NOMO-1 treated with DMSO at 0.1 percent for 48 hours (cell line): Measurements from ENCODE around the gene C19orf73.

Experiments
- DNase-seq: peaks from one replicate; lab custom pipeline; 2025; ENCODE audit not compliant: unreplicated experiment; lab: John Stamatoyannopoulos, UW

C19orf73 gene, protein sequence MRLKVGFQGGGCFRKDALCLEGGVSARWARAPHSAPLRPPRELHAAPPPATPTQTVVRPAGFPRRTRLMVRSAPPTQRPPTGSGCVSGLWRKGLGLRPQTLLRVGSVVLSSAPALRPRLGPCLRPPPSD

GRCh38 chr19:49118565-49119410 is at the start of gene C19orf73:
TSS of gene C19orf73 (minus strand) at chr19:49119143. CDS start at chr19:49119022, 121 bp downstream.
- peak; percentile 93 for DNase-seq

DNA sequence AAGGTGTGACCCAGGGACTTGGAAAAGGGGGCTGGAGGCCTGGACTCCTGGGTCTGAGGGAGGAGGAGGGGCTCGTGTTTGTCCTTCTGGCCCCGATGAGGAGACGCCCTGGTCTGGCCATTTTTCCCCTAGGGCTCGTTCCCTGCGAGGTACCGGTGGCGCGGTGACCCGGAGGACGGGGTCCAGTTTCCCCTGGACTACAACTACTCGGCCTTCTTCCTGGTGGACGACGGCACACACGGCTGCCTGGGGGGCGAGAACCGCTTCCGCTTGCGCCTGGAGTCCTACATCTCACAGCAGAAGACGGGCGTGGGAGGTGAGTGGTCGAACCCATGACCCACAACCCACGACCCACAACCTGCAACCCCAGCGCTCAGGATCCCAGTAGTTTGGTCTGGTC is 49.5 kb upstream of the C19orf73 start:
- DNase-seq = no peak

DNA sequence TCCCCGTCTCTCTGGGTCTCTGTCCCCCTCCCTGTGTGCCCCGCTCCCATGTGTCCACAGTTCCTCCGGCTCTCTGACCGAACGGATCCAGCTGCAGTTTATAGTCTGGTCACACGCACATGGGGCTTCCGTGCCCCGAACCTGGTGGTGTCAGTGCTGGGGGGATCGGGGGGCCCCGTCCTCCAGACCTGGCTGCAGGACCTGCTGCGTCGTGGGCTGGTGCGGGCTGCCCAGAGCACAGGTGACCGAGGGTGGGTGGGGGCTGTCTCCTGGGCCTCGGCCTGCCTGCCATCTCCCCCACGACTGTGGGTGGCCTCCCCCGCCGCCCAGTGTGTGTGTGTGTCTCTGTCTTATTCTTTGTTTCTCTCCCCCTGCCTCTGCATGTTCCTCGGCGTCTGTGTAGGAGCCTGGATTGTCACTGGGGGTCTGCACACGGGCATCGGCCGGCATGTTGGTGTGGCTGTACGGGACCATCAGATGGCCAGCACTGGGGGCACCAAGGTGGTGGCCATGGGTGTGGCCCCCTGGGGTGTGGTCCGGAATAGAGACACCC is 49.0 kb upstream of the C19orf73 start:
- DNase-seq = no peak

DNA sequence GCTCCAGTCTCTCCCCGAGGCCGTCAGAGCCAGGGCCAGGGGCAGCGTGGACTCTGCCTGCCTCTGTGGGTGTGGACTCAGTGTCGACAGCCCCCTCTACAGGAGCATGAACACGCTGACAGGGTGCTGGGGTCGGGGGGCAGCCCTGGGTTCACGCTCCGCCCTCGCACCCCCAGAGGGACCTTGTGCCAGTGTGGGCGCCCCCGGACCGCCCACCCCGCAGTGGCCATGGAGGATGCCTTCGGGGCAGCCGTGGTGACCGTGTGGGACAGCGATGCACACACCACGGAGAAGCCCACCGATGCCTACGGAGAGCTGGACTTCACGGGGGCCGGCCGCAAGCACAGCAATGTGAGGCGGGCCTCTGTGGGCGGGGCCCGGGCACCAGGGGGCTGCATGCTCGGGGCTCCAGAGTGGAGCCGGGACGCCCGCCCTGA is 46.9 kb upstream of the C19orf73 start:
- no peak for DNase-seq

DNA sequence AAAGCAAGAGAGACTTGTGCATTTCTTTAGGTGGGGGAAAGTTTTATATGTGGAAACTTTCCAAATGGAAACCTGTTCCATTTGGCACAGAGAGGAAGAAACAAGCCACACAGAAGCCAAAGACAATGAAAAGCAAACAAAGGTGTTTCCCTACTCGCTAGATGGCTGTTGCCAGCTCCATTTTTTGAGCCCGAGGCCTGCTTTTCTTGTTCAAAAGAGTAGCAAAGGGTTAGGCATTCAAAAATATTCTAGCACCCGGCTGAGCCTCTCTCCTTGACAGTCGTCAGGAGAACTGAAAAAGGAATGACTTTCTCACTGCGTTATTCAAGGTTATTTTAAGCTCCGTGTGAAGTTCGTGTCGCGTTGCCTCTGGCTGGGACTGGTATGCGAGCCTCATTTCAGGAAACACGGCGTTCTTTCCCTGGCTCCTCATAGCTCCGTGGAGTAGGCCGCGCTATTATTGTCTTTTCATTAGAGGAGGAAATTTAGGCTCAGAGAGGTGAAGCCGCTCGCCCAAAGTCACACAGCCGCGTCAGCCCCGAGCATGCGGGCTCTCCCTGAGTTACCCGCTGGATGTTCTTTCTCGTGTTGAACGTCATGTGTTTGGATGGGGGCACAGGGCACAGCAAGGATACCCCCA is 46.3 kb upstream of the C19orf73 start:
- DNase-seq = no peak

GRCh38 chr19:49161987-49162386 is 43.0 kb upstream of the C19orf73 start:
- no peak for DNase-seq

DNA sequence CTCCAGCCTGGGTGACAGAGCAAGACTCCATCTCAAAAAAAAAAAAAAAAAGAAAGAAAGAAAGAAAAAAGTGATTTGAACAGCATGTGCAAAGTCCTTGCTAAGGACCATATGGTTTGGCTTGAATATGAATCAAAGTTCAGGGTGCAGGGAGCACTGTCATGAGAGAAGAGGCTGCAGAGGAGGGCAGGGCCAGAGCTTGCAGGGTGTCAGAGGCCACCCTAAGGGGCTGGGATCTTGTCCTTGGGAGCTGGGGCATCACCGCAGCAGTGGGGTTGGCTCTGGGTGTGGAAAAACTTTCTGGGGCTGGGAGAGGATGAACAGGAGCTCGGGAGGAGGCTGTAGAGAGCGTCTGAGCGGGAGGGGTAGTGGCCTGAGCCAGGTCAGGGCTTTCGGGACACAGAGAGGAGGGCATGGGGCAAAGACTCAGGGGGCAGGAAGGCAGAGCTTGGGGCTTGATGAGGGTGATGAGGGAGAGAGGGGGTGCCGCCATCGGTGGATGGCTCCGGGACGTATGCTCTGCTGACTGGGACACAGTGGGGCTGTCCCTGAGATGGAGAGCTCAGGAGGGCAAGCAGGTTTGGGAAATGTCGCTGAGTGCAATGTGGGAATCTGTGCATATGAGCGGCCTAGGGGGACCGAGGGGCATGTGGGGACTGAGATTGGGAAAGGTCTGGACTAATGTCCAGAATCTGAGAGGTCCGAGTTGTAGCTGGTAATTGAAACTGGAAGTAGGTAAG is 41.7 kb upstream of the C19orf73 start:
- no peak for DNase-seq

- peak; percentile 65 for DNase-seq
Measured at GRCh38 chr19:49157445-49158224, 38.7 kb upstream of the C19orf73 start, which contains the start of gene TRPM4. TSS of gene TRPM4 (plus strand) at chr19:49157792. CDS start at chr19:49157867, 75 bp downstream.

DNA sequence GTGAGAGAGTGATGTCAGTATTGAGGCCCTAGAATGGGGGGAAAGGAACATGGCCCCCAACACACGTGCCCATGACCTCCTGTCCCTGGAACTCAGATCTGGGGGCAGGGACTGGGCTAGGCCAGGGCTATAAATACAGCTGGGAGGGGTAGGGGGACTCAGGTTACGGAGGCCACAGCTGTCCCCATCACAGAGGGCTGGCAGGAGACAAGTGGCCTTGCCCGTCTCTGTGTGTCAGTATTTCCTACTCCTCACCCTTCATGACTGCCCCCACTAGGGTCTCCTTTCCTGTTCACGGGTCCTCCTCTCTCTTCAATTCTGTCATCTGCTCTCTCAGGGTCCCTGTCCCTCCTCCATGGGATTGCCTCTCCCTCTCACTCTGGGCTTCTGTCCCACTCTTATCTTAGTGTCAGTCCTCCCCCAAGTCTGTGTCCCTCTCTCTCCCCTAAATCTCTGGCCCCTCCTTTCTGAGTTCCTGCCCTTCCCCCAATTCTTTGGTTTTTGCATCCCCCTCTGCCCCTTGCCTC is 36.9 kb upstream of the C19orf73 start:
- no peak for DNase-seq

DNA sequence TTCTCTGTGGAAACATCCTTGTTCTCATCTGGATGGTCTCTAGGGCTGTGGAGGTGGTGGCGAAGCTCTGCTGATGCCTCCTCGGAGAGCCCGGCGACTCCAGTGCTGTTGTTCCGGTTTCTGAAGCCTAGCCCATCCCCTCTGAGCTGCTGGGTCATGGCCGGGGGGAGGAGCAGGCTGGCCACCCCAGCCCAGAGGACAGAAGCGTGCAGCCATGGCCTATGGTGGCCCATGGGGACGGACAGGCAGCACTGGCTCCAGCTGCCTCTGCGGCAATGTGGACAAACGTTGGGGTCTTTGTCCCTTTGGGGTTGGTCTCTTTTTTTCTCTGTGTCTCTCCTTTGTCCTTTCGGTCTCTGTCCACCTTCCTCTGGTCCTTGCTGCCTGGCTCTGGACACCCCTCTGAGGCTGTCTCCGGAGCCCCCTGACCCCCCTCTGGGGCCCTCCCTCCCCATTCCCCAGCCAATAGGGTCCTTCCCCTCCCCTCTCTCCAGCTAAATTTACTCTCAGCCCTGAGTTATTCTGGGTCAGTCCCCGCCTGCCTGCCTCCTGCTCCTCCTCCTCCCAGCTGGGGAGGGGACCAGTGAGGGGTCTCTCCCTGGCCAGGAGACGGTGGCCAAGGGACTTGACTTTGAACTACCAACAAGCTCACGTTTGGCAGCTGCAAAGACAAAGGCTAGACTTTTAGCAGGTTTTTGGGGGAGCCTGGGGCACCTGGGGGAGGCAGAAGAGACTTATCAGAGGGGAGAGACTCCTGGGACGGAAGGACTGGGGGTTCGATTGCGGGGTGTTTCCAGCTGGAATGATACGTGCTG is 36.3 kb upstream of the C19orf73 start, which contains the start of gene HRC:
HRC (minus strand) TSS at position 392 of the 815 bp plus-strand sequence; CDS start at position 233, 159 bp downstream.
- DNase-seq = peak; percentile 31

DNA sequence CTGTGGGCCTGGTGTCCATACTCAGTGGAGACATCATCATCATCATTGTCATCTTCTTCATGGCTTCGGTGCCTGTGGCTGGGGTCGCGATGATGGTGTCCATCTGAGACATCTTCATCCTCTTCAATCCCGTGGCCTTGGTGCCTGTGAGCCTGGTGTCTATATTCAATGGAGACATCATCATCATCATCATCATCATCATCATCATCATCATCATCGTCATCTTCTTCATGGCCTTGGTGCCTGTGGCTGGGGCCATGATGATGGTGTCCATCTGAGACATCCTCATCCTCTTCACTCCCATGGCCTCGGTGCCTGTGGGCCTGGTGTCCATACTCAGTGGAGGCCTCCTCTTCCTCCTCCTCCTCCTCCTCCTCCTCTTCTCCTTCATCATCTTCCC is 35.3 kb upstream of the C19orf73 start:
- no peak for DNase-seq

DNA sequence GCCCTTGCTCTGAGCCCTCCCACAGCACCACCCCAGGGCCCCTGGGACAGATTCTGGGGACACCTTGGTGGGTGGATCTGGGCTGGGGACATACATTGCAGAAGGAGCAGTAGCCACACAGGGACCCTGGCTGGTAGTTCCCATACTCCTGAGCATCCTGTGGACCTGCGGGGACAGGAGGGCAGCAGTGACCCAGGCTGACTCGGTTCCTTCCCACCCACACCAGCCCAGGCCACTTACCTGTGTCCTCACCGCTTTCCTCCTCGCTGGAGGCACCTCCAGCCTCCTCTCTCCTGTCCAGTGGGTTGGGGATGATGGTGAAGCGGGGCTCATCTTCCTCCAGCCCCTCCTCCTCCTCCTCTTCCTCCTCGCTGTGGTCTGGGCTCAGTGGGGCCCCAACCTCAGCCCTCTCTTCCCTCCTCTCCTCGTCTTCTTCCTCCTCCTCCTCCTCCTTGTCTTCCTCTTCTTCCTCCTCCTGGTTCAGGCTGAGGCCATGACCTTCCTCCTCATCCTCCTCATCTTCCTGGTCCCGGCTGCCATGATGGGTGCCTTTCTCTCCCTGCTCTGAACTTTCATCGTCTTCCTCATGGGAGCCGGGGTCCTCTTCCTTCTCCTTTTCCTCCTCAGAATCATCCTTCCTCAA is 34.3 kb upstream of the C19orf73 start:
- no peak for DNase-seq

DNA sequence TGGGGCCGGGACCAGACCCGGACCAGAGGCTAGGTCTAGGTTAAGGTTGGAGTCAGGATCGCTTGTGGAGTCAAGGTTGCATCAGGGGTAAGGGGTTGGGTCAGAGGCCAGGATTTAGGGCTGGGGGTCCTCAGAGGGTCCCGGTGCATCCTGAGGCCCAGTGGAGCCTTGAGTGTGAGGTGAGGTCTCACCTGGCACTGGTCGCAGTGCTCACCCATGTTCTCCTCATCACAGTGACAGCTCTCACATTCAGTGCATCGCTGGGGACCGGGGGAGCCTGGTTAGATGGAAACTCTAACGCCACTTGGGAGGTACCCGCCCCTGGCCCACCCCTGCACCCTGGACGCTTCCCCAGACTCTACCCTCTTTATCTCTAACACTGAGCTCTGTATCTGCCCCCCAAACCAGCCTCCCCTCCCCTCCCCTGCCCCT is 33.2 kb upstream of the C19orf73 start:
- DNase-seq = no peak

DNA sequence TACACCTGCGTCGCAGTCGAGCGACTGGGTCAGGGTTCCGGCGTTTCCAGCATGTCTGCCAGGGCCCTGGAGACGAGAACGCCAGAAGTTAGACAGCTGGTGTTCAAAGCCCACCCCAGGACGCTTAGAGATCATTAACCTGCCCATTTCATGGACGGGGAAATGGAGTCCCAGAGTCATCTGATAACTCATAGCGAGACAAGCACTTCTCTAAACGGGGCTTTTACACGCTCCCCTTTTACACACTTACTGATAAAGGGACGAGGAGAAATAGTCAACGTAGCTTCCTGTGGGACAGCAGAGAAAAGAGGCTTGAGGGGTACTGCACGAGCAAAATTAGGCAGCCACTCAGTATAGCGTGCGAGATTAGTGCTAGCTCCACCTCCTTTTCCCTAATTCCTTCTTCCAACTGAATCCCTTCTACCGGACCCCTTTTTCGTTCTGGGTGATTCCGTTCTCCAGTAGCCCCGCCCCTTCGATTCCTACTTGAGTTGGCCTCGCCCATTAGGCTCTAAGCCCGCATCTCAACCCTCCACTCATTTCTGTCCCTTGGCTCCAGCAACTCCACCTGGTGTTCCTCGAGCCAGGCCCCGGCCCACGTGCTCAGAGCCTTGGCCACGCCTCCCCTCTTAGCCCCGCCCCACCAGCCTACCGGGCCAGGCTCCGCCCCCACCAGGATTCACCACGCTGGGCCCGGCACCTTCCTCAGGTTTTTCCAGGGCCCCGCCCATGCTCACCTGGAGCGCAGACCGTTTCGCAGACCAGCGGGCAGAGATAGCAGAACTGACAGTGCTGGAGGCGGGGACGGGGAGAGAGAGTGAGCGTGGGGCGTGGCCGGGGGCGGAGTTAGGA is 32.5 kb upstream of the C19orf73 start:
- DNase-seq = peak; percentile 52

DNA sequence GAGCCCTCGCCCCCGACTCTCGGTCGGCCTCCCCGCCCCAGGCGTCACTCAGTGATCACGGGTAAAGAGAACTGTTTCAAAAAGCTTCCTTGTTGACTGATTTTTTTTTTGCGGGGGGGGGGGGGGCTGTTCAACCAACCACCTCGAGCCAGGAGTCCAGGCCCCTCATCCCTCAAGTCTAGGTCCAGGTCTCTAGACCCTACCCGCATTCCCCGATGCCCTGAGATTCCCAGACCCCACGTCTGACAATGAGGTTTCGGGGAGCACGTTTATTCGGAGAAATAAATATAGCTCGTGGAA is 32.0 kb upstream of the C19orf73 start:
- DNase-seq = no peak

DNA sequence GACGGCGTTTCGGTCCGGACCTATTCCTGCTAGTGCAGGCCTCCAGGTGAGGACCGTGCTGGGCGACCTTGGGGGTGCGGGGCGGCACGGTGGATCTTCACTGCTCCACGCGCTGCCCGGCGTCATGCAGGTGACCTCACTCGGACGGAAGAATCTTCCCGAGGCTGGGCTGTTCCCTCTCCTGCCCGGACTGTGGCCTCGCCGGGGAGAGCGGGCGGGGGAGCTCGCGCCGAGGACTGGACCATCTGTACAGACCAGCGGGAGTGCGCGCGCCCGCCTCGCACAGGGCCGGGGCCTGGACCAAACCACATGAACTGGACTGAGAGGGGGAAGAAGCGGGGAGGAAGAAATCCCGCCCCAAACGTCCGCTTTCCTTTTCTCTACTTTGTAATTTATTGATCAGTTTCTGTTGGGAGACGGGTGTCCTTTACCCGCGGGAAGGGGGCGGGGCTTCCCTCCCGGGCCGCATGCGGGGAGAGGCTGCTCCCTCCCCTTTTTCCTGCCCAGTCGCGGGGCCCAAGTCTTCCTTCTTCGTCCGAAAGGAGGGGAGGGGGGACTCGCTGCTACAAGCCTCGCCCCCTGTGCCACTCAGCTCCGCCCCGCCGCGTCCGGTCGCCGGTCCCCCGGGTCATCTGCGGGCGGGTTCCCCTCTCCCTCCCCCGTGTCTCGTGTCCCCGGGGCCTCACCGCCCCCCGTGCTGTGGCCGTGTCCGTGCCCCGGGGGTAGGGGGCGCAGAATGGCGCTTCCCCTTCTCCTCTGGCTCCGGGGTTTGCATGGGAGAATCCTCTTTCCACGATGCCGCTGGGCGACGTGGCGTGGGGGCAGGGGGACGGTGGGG is 31.4 kb upstream of the C19orf73 start:
- peak; percentile 83 for DNase-seq

DNA sequence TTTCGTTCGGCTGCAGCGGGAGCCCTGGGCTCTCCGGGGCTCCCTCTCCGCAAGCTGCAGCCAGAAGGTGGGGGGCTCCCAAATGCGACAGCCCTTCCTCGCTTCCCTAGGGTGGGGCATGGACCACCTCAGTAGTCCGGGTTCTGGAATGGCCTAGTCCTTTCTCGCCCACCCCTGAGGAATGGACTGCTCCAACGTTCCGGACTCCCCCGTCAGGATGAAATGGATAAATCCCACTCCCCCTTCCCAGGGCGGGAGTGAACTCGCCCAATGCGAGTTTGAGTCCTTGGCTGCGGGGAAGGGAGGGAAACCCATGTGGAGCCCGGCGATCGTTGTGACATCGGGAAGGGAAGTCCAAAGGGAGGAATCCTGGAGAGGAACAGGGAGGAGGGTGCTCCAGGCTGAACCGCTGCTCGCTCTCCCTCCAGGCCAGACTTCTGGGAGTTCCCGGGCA is 30.7 kb upstream of the C19orf73 start:
- DNase-seq = peak; percentile 35
